Heart left ventricle (tissue), 16 donors: ENCODE data around the gene C20orf96. TPM values are rescaled to one million over a fixed set of nuclear protein-coding genes. Genes with fewer than 3 reads are reported as not detected.
"Not testable (repeated sequence)": the region's sequence is repeated elsewhere in the genome, so short reads cannot be mapped to it uniquely, and the experiment has no call there.

Experiments
- ATAC-seq, 4 donors: fragments of 200-7000 bp; cut with Tn5 transposase; one replicate each; pipeline ENCODE4 v1.9.1; 2020 to 2022; ENCODE audit warnings: moderate library complexity in 4 of 4, mild to moderate bottlenecking in 3 of 4, moderate number of reproducible peaks in 1 of 4
- DNase-seq, 5 donors: peaks; one replicate each; pipeline ENCODE4 v3.0.0-alpha.2; 2020
- H3K27ac ChIP-seq, 12 donors: fragments of 200-600 bp; sonication (generic) in 4 of 12; one replicate each; pipeline versions ENCODE4 v1.5.0 to v1.8.0; 2016 to 2022; ENCODE audit warnings: mild to moderate bottlenecking in 2 of 12
- H3K27me3 ChIP-seq, 9 donors: fragments of 200-600 bp; sonication (generic) in 2 of 9; one replicate each; pipeline versions ENCODE4 v1.5.1 to v1.8.0; 2016 to 2022; ENCODE audit warnings: mild to moderate bottlenecking in 3 of 9
- H3K36me3 ChIP-seq, 9 donors: fragments of 200-600 bp; sonication (generic) in 2 of 9; one replicate each; pipeline versions ENCODE4 v1.5.0 to v1.8.0; 2018 to 2022; ENCODE audit warnings: mild to moderate bottlenecking in 2 of 9
- H3K4me1 ChIP-seq, 12 donors: fragments of 200-600 bp; sonication (generic) in 4 of 12; one replicate each; pipeline versions ENCODE4 v1.5.0 to v1.8.0; 2016 to 2022; ENCODE audit warnings: mild to moderate bottlenecking in 3 of 12
- H3K4me3 ChIP-seq, 12 donors: fragments of 200-600 bp; sonication (generic) in 4 of 12; one replicate each; pipeline versions ENCODE4 v1.5.0 to v1.8.0; 2017 to 2022; ENCODE audit warnings: mild to moderate bottlenecking in 9 of 12, moderate library complexity in 4 of 12
- H3K9me3 ChIP-seq, 12 donors: fragments of 200-600 bp; sonication (generic) in 4 of 12; one replicate each; pipeline versions ENCODE4 v1.5.0 to v1.8.0; 2016 to 2022; ENCODE audit warnings: mild to moderate bottlenecking in 1 of 12
- CTCF ChIP-seq, 12 donors: fragments of 200-600 bp; sonication (generic) in 4 of 12; IDR thresholded peaks; one replicate each; pipeline versions ENCODE4 v1.5.0 to v1.8.0; 2018 to 2022; ENCODE audit warnings: antibody characterized with exemption in 12 of 12, mild to moderate bottlenecking in 5 of 12
- POLR2A ChIP-seq, 2 donors: fragments of 450-650 bp; IDR thresholded peaks; one replicate each; pipeline ENCODE4 v1.6.1; 2017; ENCODE audit warnings: antibody characterized with exemption in 2 of 2, mild to moderate bottlenecking in 2 of 2, moderate library complexity in 2 of 2
- WGBS, 4 donors: extraction: QIAGEN DNeasy Blood & Tissue Kit in 2 of 4; methylation state at CpG; one replicate each; pipeline versions ENCODE4 v1.1.5 to v1.1.7; 2013 to 2018; 5-methylcytosine and 5-hydroxymethylcytosine counted together
- intact Hi-C, 10 donors: fragments of 100-400 bp; cut with DNase I; formaldehyde crosslinking; loops; one replicate each; pipeline versions ENCODE4 v1.11.1 to v1.14.2; 2022
- polyA plus RNA-seq, 2 donors: library from polyadenylated mRNA; stranded (reverse); fragments of 200-250 nt; gene quantifications; one replicate each; pipeline ENCODE4 v1.2.3, GENCODE V29; 2013
- total RNA-seq, 9 donors: library from RNA; depleted of rRNA in 2 of 9; stranded (reverse); fragments of >200 nt in 2 of 9; fragmentation: NEBNext Ultra II Directional in 3 of 9; extraction: Animal tissue kit (Norgen Biotek cat#: 25700) in 3 of 9; gene quantifications; one replicate each; pipeline versions ENCODE4 v1.1.0 to v1.2.4, GENCODE V29; 2016 to 2023
- donor health status: ischemic (EF 13 %, LVEDD 7.1; RV severe dilation, severe dysfunction).
- donor health status: healthy with polysubstance abuse.
- donor health status: DM: no; HTN: yes; CAD: no.
- donor health status: DM: no; HTN: no; CAD: no.
- donor health status: ischemic (EF 25% LVEDD 6.9; RV normal size, moderate dysfunction).
- donor health status: ischemic (EF 25% LVEDD 5.7; RV mildly dilated, moderate dysfunction).
- donor health status: healthy.
- donor health status: DM: yes; HTN: yes; CAD: no.
- donor health status: ischemic (EF 35%, LVEDD 5.7; RV mildly dilated, moderate dysfunction).
- donor health status: nonischemic (EF 11% LVEDD 7.7; RV severe dilation, severe dysfunction).
- donor health status: DM: yes; HTN: yes; CAD: no.
- donor health status: PGD.
- donor health status: ischemic (EF 29% LVEDD 5.4; RV normal size, mild dysfunction).
- donor health status: nonischemic (EF 23%, LVEDD 6.1; RV moderate dilation, normal function).

The C20orf96 gene
- total and polyA plus RNA-seq, 11 donors = 0.64 to 6.6 (median 3.6) TPM

GRCh38 chr20:257419-257818 is 33.1 kb downstream of the C20orf96 start, which contains the start of gene DEFB132:
DEFB132 (plus strand) TSS chr20:257724; CDS start chr20:257779, 55 bp downstream.
- Histone ChIP-seq H3K9me3 (no peaks in the 10 kb centered on the region), H3K27ac (no peak within 1 kb of the TSS), H3K4me3 (no peak within 1 kb of the TSS), H3K36me3 (no peaks in the 10 kb centered on the region), H3K4me1 (peaks cover 0 to 5% (median 0%) of the 10 kb centered on the region in 12 donors), H3K27me3 (peaks cover 0 to 2% (median 0%) of the 10 kb centered on the region in 9 donors)
- ATAC-seq (peak in 2 of 4 donors; percentile 42 to 75), DNase-seq (no peak)
- no peak for TF ChIP-seq POLR2A (IDR thresholded peaks at IDR 0.05)
- no peak for TF ChIP-seq CTCF (IDR thresholded peaks at IDR 0.05)
- intact Hi-C loops = no loop called here
- WGBS, 4 donors = 59 to 71% (median 61%) methylated on average over 7 of the region's 7 CpGs

- 56 to 70% (median 63%) methylated on average over 6 of the region's 6 CpGs for WGBS, 4 donors
- H3K9me3 ChIP-seq, H3K27me3 ChIP-seq, ATAC-seq, H3K36me3 ChIP-seq, DNase-seq, intact Hi-C loops, H3K27ac ChIP-seq, H3K4me3 ChIP-seq, H3K4me1 ChIP-seq: not testable (repeated sequence)
Observed at GRCh38 chr20:253447-253846, 37.1 kb downstream of the C20orf96 start.

GRCh38 chr20:252801-253200 is 37.7 kb downstream of the C20orf96 start:
- Histone ChIP-seq H3K4me3 (no peak overlapping the region), H3K36me3 (no peaks in the 10 kb centered on the region), H3K27me3 (peaks cover 0 to 9% (median 0%) of the 10 kb centered on the region in 9 donors), H3K27ac (no peak overlapping the region), H3K4me1 (peaks cover 0 to 5% (median 0%) of the 10 kb centered on the region in 12 donors), H3K9me3 (no peaks in the 10 kb centered on the region)
- intact Hi-C loops = no loop called here
- TF ChIP-seq POLR2A (IDR thresholded peaks at IDR 0.05) = no peak
- no peak for ATAC-seq
- no peak for DNase-seq
- WGBS, 4 donors = 71 to 84% (median 75%) methylated on average over 2 of the region's 2 CpGs

- Histone ChIP-seq H3K4me3 (no peak overlapping the region), H3K9me3 (peaks cover 0 to 5% (median 0%) of the 10 kb centered on the region in 12 donors), H3K4me1 (no peaks in the 10 kb centered on the region), H3K36me3 (no peaks in the 10 kb centered on the region), H3K27ac (no peak overlapping the region), H3K27me3 (peaks cover 0 to 9% (median 0%) of the 10 kb centered on the region in 9 donors)
- no peak for TF ChIP-seq CTCF (IDR thresholded peaks at IDR 0.05)
- no peak for TF ChIP-seq POLR2A (IDR thresholded peaks at IDR 0.05)
- WGBS, 4 donors = 41 to 66% (median 50%) methylated on average over 2 of the region's 2 CpGs
- intact Hi-C loops = no loop called here
- no peak for DNase-seq
- ATAC-seq = no peak
Observed at GRCh38 chr20:251354-251753, 39.2 kb downstream of the C20orf96 start.

- no peak for DNase-seq
- H3K4me3 ChIP-seq = no peak overlapping the region
- peaks cover 0 to 5% (median 0%) of the 10 kb centered on the region in 12 donors for H3K9me3 ChIP-seq
- WGBS, 4 donors = 81 to 91% (median 81%) methylated on average over 2 of the region's 2 CpGs
- intact Hi-C loops = no loop called here
- H3K4me1 ChIP-seq = no peaks in the 10 kb centered on the region
- peaks cover 0 to 13% (median 0%) of the 10 kb centered on the region in 9 donors for H3K27me3 ChIP-seq
- ATAC-seq = no peak
- no peaks in the 10 kb centered on the region for H3K36me3 ChIP-seq
- no peak for TF ChIP-seq CTCF (IDR thresholded peaks at IDR 0.05)
- no peak for TF ChIP-seq POLR2A (IDR thresholded peaks at IDR 0.05)
- H3K27ac ChIP-seq = no peak overlapping the region
Observed at GRCh38 chr20:242905-243304, 47.6 kb downstream of the C20orf96 start.
